Duodenal mucosa (tissue), 2 donors: ENCODE data around the gene KCNK2.
A peak's percentile ranks its signal among the peaks of the same experiment; 100 is the strongest.

ENCODE experiments used
- H3K27ac ChIP-seq: one replicate; pipeline ENCODE4 v1.7.0; 2013; ENCODE audit warnings: low read depth, low read length
- H3K27me3 ChIP-seq, 2 donors: one replicate each; pipeline ENCODE4 v1.7.0; 2013; ENCODE audit warnings: low read length in 2 of 2, control low read depth in 1 of 2; ENCODE audit not compliant: insufficient read depth in 2 of 2, control insufficient read depth in 1 of 2
- H3K36me3 ChIP-seq, 2 donors: one replicate each; pipeline ENCODE4 v1.7.0; 2013; ENCODE audit warnings: low read length in 2 of 2, control low read depth in 1 of 2; ENCODE audit not compliant: insufficient read depth in 2 of 2, control insufficient read depth in 1 of 2
- H3K4me1 ChIP-seq, 2 donors: one replicate each; pipeline ENCODE4 v1.7.0; 2013; ENCODE audit warnings: low read length in 2 of 2, control low read depth in 1 of 2; ENCODE audit not compliant: insufficient read depth in 2 of 2, control insufficient read depth in 1 of 2
- H3K4me3 ChIP-seq, 2 donors: one replicate each; pipeline ENCODE4 v1.7.0; 2013; ENCODE audit warnings: low read length in 2 of 2, low read depth in 1 of 2
- H3K9ac ChIP-seq, 2 donors: one replicate each; pipeline ENCODE4 v1.7.0; 2013; ENCODE audit warnings: low read length in 2 of 2, low read depth in 1 of 2
- H3K9me3 ChIP-seq, 2 donors: one replicate each; pipeline ENCODE4 v1.7.0; 2013; ENCODE audit warnings: low read length in 2 of 2, control low read depth in 1 of 2; ENCODE audit not compliant: control insufficient read depth in 1 of 2

KCNK2 gene

DNA sequence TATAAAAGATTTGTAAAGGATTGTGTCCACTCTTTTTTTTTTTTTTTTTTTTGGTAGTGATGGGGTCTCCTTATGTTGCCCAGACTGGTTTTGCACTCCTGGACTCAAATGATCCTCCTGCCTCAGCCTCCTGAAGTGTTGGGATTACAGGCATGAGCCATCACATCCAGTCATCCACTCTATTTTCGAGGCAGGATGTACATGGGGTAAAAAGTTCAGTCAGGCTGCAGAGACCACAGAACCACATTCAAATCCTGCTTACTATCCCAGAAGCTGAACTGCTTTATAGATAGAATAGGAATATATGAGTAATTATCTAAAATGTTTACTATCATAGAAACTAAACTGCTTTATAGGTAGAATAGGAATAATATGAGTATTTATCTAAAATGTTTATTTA lies 26.0 kb upstream of the KCNK2 start:
- H3K4me3 ChIP-seq = no peak overlapping the region
- no peaks in the 10 kb centered on the region for H3K27me3 ChIP-seq
- no peaks in the 10 kb centered on the region for H3K36me3 ChIP-seq
- H3K27ac ChIP-seq = no peak overlapping the region
- H3K9ac ChIP-seq = no peak overlapping the region
- H3K9me3 ChIP-seq = no peaks in the 10 kb centered on the region
- no peaks in the 10 kb centered on the region for H3K4me1 ChIP-seq

DNA sequence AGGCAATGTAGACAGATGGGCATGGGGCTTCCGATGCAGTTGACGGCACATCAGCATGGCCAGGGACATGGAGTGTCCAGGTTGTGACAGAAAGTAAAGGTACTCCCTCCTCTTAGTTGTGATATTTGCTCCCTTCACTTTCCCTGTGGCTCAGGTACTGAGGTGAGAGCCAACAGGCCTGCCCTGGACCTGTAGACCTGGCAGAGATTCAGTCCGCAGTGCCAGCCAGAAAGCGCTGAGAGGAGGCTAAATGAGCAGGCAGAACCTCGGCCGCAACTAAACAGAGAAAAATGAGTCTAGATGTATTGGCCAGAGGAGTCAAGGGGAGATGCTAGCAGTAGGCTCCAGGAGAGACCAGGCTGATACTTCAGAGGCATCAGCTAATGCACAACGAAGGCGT lies 22.6 kb upstream of the KCNK2 start:
- Histone ChIP-seq H3K27me3 (no peaks in the 10 kb centered on the region), H3K27ac (no peak overlapping the region), H3K4me3 (no peak overlapping the region), H3K36me3 (no peaks in the 10 kb centered on the region), H3K9ac (no peak overlapping the region), H3K4me1 (no peaks in the 10 kb centered on the region), H3K9me3 (no peaks in the 10 kb centered on the region)

- H3K9me3 ChIP-seq = no peaks in the 10 kb centered on the region
- no peaks in the 10 kb centered on the region for H3K36me3 ChIP-seq
- H3K27me3 ChIP-seq = no peaks in the 10 kb centered on the region
- H3K9ac ChIP-seq = no peak overlapping the region
- no peaks in the 10 kb centered on the region for H3K4me1 ChIP-seq
- H3K27ac ChIP-seq = no peak overlapping the region
- no peak overlapping the region for H3K4me3 ChIP-seq
Measured at GRCh38 chr1:215064327-215064726, 18.2 kb upstream of the KCNK2 start.

GRCh38 chr1:215071078-215071477 lies 11.5 kb upstream of the KCNK2 start:
- no peak overlapping the region for H3K27ac ChIP-seq
- H3K36me3 ChIP-seq = no peaks in the 10 kb centered on the region
- no peaks in the 10 kb centered on the region for H3K4me1 ChIP-seq
- no peaks in the 10 kb centered on the region for H3K27me3 ChIP-seq
- H3K9me3 ChIP-seq = no peaks in the 10 kb centered on the region
- H3K4me3 ChIP-seq = no peak overlapping the region
- no peak overlapping the region for H3K9ac ChIP-seq

- Histone ChIP-seq H3K27me3 (peaks cover 0 to 5% of the 10 kb centered on the region in 2 donors), H3K4me3 (no peak overlapping the region), H3K4me1 (no peaks in the 10 kb centered on the region), H3K36me3 (no peaks in the 10 kb centered on the region), H3K9me3 (no peaks in the 10 kb centered on the region), H3K9ac (no peak overlapping the region), H3K27ac (no peak overlapping the region)
Measured at GRCh38 chr1:215076322-215076721, 6.2 kb upstream of the KCNK2 start.

DNA sequence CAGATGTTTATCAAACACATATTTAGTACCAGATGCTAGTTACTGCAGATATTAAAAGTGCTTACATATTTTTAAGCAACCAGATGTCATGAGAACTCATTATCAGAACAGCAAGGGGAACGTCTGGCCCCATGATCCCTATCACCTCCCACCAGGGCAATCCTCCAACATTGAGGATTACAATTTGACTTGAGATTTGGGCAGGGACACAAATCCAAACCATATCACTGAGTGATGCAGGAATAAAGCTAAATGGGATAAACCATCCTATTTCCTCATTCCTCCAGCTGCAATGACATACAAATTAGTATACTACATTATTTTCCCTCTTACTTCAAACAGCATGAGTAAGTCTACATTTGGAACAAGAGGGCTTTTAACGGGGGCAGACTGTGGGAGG lies 3.1 kb upstream of the KCNK2 start:
- Histone ChIP-seq H3K9me3 (no peaks in the 10 kb centered on the region), H3K36me3 (no peaks in the 10 kb centered on the region), H3K27ac (no peak overlapping the region), H3K9ac (no peak overlapping the region), H3K4me3 (no peak overlapping the region), H3K27me3 (peaks cover 16 to 29% of the 10 kb centered on the region in 2 donors), H3K4me1 (no peaks in the 10 kb centered on the region)

DNA sequence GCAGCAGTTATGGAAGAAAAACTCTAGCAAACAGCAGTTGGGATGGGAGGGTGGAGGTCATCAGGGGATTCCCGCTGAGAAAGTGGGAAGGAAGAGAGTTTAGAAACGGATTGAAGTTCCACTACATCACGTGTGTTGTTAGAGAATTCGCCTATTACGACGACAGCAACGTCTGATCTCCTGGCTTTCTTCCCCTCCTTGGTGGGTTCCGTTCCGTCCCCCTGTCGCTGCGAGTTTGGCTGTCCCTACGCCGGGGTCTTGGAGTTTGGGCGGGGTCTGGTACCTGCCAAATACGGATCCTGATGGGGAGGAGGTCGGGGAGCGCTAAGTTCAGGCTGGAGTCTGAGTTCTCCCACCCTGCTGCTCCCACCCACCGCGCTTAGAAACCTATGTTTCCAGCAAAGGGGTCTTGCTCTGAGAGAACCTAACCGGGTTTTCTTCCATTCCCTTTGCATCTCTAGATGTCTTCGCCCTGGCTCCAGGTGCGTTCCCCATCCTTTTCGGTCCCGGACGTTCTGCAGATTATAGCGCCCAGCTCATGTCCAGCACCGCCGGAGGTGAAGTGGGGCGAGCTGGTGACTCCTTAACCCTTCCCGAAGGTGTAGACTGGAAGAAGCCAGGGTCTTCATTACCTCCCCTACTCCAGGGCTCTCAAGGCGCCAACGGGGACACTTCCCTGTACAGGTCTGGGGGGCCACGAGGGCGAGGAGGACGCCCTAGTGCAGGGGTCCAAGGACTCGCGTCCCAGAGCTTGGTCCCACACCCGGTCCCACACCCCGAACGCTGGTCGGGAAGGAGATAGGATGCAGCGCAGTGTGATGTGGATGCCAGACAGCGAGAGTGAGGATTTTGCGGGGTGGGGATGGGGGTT lies 641 bp upstream of the KCNK2 start:
- no peak overlapping the region for H3K27ac ChIP-seq
- H3K4me1 ChIP-seq = no peaks in the 10 kb centered on the region
- peaks cover 16 to 34% of the 10 kb centered on the region in 2 donors for H3K27me3 ChIP-seq
- no peaks in the 10 kb centered on the region for H3K36me3 ChIP-seq
- H3K9me3 ChIP-seq = no peaks in the 10 kb centered on the region
- H3K9ac ChIP-seq = no peak overlapping the region
- peak overlapping the region in 1 of 2 donors; percentile 19 for H3K4me3 ChIP-seq

- peak overlapping the region in 1 of 2 donors; percentile 21 for H3K4me3 ChIP-seq
- peaks cover 16 to 34% of the 10 kb centered on the region in 2 donors for H3K27me3 ChIP-seq
- H3K4me1 ChIP-seq = no peaks in the 10 kb centered on the region
- no peaks in the 10 kb centered on the region for H3K36me3 ChIP-seq
- H3K27ac ChIP-seq = no peak overlapping the region
- no peaks in the 10 kb centered on the region for H3K9me3 ChIP-seq
- H3K9ac ChIP-seq = no peak overlapping the region
Measured at GRCh38 chr1:215083383-215083961, 935 bp downstream of the KCNK2 start.

DNA sequence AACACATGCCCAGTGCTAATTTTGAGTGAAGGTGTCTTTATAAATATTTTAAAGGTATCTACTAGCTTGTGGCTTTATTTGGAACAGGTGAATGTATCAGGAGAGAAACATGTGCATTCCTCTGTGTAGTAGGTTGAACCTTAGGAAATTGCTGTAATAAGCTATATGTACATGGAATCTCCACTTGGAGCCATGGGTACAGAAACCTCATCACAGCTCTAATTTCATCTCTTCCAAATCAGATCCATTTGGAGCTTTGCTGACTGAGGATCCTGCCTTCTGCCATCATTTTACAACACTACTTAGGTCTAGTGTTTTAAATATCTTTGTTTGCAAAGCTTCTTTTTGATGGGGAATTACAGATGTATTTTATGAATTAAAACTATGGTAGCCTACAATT lies 2.1 kb downstream of the KCNK2 start:
- Histone ChIP-seq H3K27me3 (peaks cover 16 to 34% of the 10 kb centered on the region in 2 donors), H3K4me1 (no peaks in the 10 kb centered on the region), H3K4me3 (no peak overlapping the region)

DNA sequence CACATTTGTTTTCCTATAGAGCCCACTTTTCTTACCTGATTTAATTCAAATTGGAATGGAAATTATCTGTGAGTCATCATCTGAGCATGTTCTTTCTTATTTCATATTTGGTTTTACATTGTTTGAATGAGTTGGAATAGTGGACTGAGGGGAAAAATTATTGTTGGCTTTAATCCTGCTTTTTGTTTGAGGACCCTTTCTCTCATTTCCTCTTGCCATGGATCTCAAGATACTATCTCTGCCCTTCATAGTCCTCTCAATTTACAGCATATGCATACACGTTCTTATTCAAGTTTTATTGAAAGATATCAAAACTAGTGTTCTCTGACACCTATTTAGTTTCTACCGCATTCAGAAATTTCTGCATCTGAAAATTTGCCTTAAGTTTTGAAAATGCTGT lies 5.1 kb downstream of the KCNK2 start:
- Histone ChIP-seq H3K9me3 (no peaks in the 10 kb centered on the region), H3K27ac (no peak overlapping the region), H3K36me3 (no peaks in the 10 kb centered on the region), H3K9ac (no peak overlapping the region), H3K4me1 (no peaks in the 10 kb centered on the region), H3K4me3 (no peak overlapping the region), H3K27me3 (peaks cover 8 to 18% of the 10 kb centered on the region in 2 donors)

More for the DNA sequence above, 2.1 kb downstream of the KCNK2 start:
- no peak overlapping the region for H3K27ac ChIP-seq
- no peak overlapping the region for H3K9ac ChIP-seq
- H3K9me3 ChIP-seq = no peaks in the 10 kb centered on the region
- no peaks in the 10 kb centered on the region for H3K36me3 ChIP-seq
